SK-N-SH treated with all-trans-retinoic acid at 6 μM for 48 hours (cell line): ENCODE measurements around the gene COL25A1.

Experiments
- POU6F1 ChIP-seq: fragments of 250-450 bp; sonication (Bioruptor Pico); IDR thresholded peaks from 2 replicates; pipeline ENCODE4 v1.8.0; 2021; ENCODE audit warnings: low read depth, mild to moderate bottlenecking, moderate library complexity, borderline replicate concordance
- TCF4 ChIP-seq: fragments of 250-450 bp; sonication (Bioruptor Pico); IDR thresholded peaks from 2 replicates; pipeline ENCODE4 v1.8.0; 2021; ENCODE audit warnings: mild to moderate bottlenecking, moderate library complexity, borderline replicate concordance
- ZFP30 ChIP-seq: fragments of 450-650 bp; formaldehyde crosslinking; IDR thresholded peaks from 2 replicates; pipeline ENCODE4 v1.5.0; 2022; ENCODE audit warnings: mild to moderate bottlenecking, moderate library complexity
- ZNF565 ChIP-seq: fragments of 450-650 bp; formaldehyde crosslinking; conservative IDR thresholded peaks from 2 replicates; pipeline ENCODE4 v1.5.0; 2020; ENCODE audit warnings: low read depth, mild to moderate bottlenecking, moderate library complexity
- TF ChIP-seq, protein P1 (sequence below): fragments of 250-450 bp; sonication (Bioruptor Pico); IDR thresholded peaks from 2 replicates; pipeline ENCODE4 v1.5.1; 2020; ENCODE audit warnings: low read depth, mild to moderate bottlenecking, moderate library complexity

DNA sequence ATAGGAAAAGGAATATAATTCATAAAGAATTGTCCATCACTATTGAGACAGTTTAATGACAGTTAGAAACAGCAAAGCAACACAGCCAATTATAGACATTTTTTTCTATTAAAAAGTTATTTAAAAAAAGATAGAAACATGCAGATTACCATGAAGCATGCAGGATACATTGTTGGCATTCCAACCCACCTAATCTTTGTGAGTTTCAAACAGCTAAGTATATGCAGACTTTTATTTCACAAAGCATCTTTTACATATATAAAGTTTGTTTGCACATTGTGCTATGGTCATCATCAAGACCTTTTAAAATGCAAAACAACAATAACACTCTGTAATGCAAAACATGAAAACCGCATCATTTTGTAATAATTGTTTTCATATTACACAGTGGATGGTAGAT is 413.7 kb downstream of the COL25A1 start:
- TF ChIP-seq, protein P1, sequence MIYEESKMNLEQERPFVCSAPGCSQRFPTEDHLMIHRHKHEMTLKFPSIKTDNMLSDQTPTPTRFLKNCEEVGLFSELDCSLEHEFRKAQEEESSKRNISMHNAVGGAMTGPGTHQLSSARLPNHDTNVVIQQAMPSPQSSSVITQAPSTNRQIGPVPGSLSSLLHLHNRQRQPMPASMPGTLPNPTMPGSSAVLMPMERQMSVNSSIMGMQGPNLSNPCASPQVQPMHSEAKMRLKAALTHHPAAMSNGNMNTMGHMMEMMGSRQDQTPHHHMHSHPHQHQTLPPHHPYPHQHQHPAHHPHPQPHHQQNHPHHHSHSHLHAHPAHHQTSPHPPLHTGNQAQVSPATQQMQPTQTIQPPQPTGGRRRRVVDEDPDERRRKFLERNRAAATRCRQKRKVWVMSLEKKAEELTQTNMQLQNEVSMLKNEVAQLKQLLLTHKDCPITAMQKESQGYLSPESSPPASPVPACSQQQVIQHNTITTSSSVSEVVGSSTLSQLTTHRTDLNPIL (CRISPR knock-in tag): no peak
- no peak for TF ChIP-seq ZFP30
- TF ChIP-seq TCF4 (CRISPR knock-in tag): no peak
- TF ChIP-seq POU6F1: no peak
- no peak for TF ChIP-seq ZNF565 (CRISPR knock-in tag)
